K562 (cell line): ENCODE data around the gene ZMYND8. TPM values are rescaled to one million over a fixed set of nuclear protein-coding genes. Genes with fewer than 3 reads are reported as not detected.

Experiments
- ARID4B ChIP-seq: sonication (generic); formaldehyde crosslinking; IDR thresholded peaks from 2 replicates; pipeline ENCODE4 v1.8.0; 2022; ENCODE audit warnings: mild to moderate bottlenecking, missing genetic modification reagents
- ASH1L ChIP-seq: fragments of 450-650 bp; IDR thresholded peaks from 2 replicates; pipeline ENCODE4 v1.6.1; 2018; ENCODE audit warnings: borderline replicate concordance, mild to moderate bottlenecking, low read depth; ENCODE audit not compliant: partially characterized antibody
- DEAF1 ChIP-seq: fragments of 450-650 bp; formaldehyde crosslinking; IDR thresholded peaks from 2 replicates; pipeline ENCODE4 v1.4.0; 2020; ENCODE audit warnings: mild to moderate bottlenecking, moderate library complexity
- KAT7 ChIP-seq: sonication (generic); formaldehyde crosslinking; IDR thresholded peaks from 2 replicates; pipeline ENCODE4 v1.8.0; 2022; ENCODE audit warnings: missing genetic modification reagents, mild to moderate bottlenecking, borderline replicate concordance
- NEUROD1 ChIP-seq: fragments of 150-350 bp; IDR thresholded peaks from 2 replicates; pipeline ENCODE4 v1.6.1; 2014; ENCODE audit warnings: borderline replicate concordance, low read length, low read depth; ENCODE audit not compliant: partially characterized antibody
- PRDM10 ChIP-seq: fragments of 450-650 bp; IDR thresholded peaks from 2 replicates; pipeline ENCODE4 v1.6.1; 2018; ENCODE audit not compliant: partially characterized antibody
- RCOR1 ChIP-seq, 2 experiments: IDR thresholded peaks; 2 replicates each; pipeline ENCODE4 v1.6.1; 2012; ENCODE audit warnings: low read depth in 2 of 2, low read length in 2 of 2, borderline replicate concordance in 1 of 2, improper control_type of control experiment in 1 of 2
- SMARCB1 ChIP-seq: IDR thresholded peaks from 2 replicates; pipeline ENCODE4 v1.6.1; 2011; ENCODE audit warnings: improper control_type of control experiment, low read depth; ENCODE audit not compliant: insufficient read length
- TBL1XR1 ChIP-seq, 2 experiments: IDR thresholded peaks; 2 replicates each; pipeline ENCODE4 v1.6.1; 2012; ENCODE audit warnings: improper control_type of control experiment in 2 of 2, low read length in 2 of 2, mild to moderate bottlenecking in 1 of 2
- ZBTB11 ChIP-seq, 3 experiments: fragments of 200-800 bp in 1 of 3; fragments of 250-450 bp in 1 of 3; fragments of 450-650 bp in 1 of 3; sonication (Bioruptor Pico) in 1 of 3; sonication (Bioruptor generic) in 1 of 3; formaldehyde crosslinking in 1 of 3; IDR thresholded peaks; 2 replicates each; pipeline versions ENCODE4 v1.6.1 to v1.8.0; 2016 to 2022; ENCODE audit warnings: mild to moderate bottlenecking in 2 of 3, missing genetic modification characterization in 2 of 3, missing compliant biosample characterization in 1 of 3, moderate library complexity in 1 of 3
- ZNF280B ChIP-seq: fragments of 250-450 bp; sonication (Bioruptor Pico); IDR thresholded peaks from 2 replicates; pipeline ENCODE4 v1.5.1; 2021; ENCODE audit warnings: mild to moderate bottlenecking
- polyA plus RNA-seq, 8 experiments: library from polyadenylated mRNA; depleted of rRNA in 4 of 8; stranded (reverse) in 5 of 8; unstranded in 3 of 8; fragments of >200 nt; fragmentation: Nextera tagmentation in 2 of 8; fragmentation: Illumina TruSeq in 1 of 8; extraction: Ambion mirVana in 2 of 8; extraction: Trizol in 1 of 8; gene quantifications; 2 replicates each; pipeline versions ENCODE4 v1.2.1 to v1.2.3, GENCODE V29; 2011 to 2014; ENCODE audit warnings: inconsistent platforms in 1 of 8, missing spikeins in 1 of 8
- total RNA-seq, 7 experiments: library from RNA; depleted of rRNA in 6 of 7; stranded (reverse); fragments of >200 nt in 6 of 7; fragmentation: Illumina TruSeq in 2 of 7; extraction: Trizol in 2 of 7; gene quantifications; 2 replicates each; pipeline versions ENCODE4 v1.2.1 to v1.2.3, GENCODE V29; 2011 to 2021; ENCODE audit warnings: low replicate concordance in 1 of 7

The ZMYND8 gene
- total and polyA plus RNA-seq, 9 of the 15 experiments (the other 6 are each of a cell fraction or from before 2014, with no cell fraction given), result 31.8 to 148 (median 71.9) TPM

GRCh38 chr20:47280668-47281067, 75.8 kb downstream of the ZMYND8 start (continued):
- TF ChIP-seq ARID4B (CRISPR knock-in tag) (no peak), DEAF1 (no peak), NEUROD1 (no peak), PRDM10 (no peak), KAT7 (CRISPR knock-in tag) (no peak), ZBTB11 (CRISPR knock-in tag; IDR thresholded peaks at IDR 0.05) (peak in 1 of 3 experiments; percentile 52; a peak in 2 of 6 replicates), TBL1XR1 (IDR thresholded peaks at IDR 0.05; ENCODE audit: low read length in 2 of 2) (no peak), RCOR1 (IDR thresholded peaks at IDR 0.05; ENCODE audit: borderline replicate concordance in 1 of 2, low read depth in 2 of 2, low read length in 2 of 2) (no peak), ZNF280B (CRISPR knock-in tag) (no peak), ASH1L (no peak), SMARCB1 (no peak)
